ENCODE data around the gene TMEM127. TPM values are rescaled to one million over a fixed set of nuclear protein-coding genes. Genes with fewer than 3 reads are reported as not detected.
"Not testable (repeated sequence)": the region's sequence is repeated elsewhere in the genome, so short reads cannot be mapped to it uniquely, and the experiment has no call there.

The TMEM127 gene
- polyA plus RNA-seq, 2 of the 4 experiments (the other 2 are of a cell fraction), result 31.9 to 38.7 TPM

DNA sequence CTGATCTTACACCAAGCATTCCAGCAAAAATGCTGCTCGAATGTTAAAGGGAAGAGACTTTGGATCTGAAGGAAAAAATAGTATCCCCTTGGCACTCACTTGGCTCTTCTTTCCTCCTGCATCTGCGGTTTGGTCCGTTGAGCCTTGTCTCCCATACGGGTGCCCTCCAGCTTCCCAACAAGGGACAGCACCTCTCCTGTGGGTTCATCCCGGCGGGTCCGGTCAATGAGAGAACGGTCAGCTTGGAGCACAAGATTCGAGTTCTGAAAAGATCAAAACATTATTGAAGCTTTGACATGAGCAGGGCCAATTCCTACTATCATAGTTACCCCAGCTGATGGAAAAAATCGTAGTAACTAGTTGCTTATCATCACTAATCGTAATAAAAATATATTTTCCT, 38.8 kb upstream of the TMEM127 start:
- POLR2A ChIA-PET, result interaction anchor here (1.6 to 2.2 kb wide), 3 partner anchors 15 to 21 kb away, joined by 5 to 22 read pairs (median 8); no protein-coding TSS in a partner anchor
- no peak for FAIRE-seq
- no peak for ATAC-seq
- H3K4me3 ChIP-seq, result peak overlapping the region; percentile 95
- no peak for DNase-seq (ENCODE audit: low read depth in 1 of 2, low spot score in 1 of 2)
- peak overlapping the region; percentile 93 to 98 for H3K27ac ChIP-seq
- H3K4me2 ChIP-seq, result peak overlapping the region; percentile 84
- TF ChIP-seq SMC3 (IDR thresholded peaks at IDR 0.05) (no peak), CBX8 (IDR thresholded peaks at IDR 0.05) (no peak), MAFK (IDR thresholded peaks at IDR 0.05; ENCODE audit: partially characterized antibody) (no peak), RAD21 (conservative IDR thresholded peaks at IDR 0.05 in 1 of 2, IDR thresholded peaks at IDR 0.05 in 1 of 2) (no peak), EP300 (IDR thresholded peaks at IDR 0.05) (no peak)
- CTCF ChIA-PET, result interaction anchor here (0.9 kb wide), 2 partner anchors 20 to 38 kb away, joined by 3 to 4 read pairs; partner anchors contain the start of gene ITPRIPL1
- WGBS (ENCODE audit: missing lambda C conversion rate), result 15% methylated on average over 11 of the region's 11 CpGs
- H3K4me1 ChIP-seq, result peaks cover 16% of the 10 kb centered on the region
- no peaks in the 10 kb centered on the region for H3K9me3 ChIP-seq

DNA sequence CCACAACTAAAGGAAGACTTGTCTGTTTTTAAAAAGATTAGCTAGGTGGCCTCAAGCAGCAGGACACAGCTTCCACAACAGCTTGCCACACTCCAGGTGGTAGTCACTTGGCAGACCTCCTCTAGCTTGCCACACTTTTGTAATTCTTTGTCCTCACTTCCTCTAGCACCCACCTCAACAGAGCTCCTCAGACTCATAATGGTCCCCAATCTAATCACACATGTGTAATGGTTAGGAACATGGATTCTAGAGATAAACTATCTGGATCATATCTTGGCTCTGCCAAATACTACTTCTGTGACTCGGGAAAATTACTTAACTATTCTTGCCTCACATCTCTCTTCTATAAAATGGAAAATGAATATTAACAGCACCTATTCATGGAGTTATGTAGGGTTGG, 36.1 kb upstream of the TMEM127 start:
- ChIA-PET POLR2A (no interaction called here), CTCF (interaction anchor here (0.6 to 1.9 kb wide), 5 partner anchors 15 to 105 kb away, joined by 3 to 5 read pairs (median 4); no protein-coding TSS in a partner anchor)
- WGBS (ENCODE audit: missing lambda C conversion rate), result 93% methylated on average over 1 of the region's 1 CpG
- Histone ChIP-seq H3K4me1 (peaks cover 16% of the 10 kb centered on the region), H3K9me3 (no peaks in the 10 kb centered on the region), H3K4me3 (no peak overlapping the region), H3K27ac (no peak overlapping the region), H3K4me2 (no peak overlapping the region)
- FAIRE-seq (no peak), DNase-seq (ENCODE audit: low read depth in 1 of 2, low spot score in 1 of 2) (no peak), ATAC-seq (no peak)
- no peak for TF ChIP-seq ZNF302 (CRISPR knock-in tag; IDR thresholded peaks at IDR 0.05)

DNA sequence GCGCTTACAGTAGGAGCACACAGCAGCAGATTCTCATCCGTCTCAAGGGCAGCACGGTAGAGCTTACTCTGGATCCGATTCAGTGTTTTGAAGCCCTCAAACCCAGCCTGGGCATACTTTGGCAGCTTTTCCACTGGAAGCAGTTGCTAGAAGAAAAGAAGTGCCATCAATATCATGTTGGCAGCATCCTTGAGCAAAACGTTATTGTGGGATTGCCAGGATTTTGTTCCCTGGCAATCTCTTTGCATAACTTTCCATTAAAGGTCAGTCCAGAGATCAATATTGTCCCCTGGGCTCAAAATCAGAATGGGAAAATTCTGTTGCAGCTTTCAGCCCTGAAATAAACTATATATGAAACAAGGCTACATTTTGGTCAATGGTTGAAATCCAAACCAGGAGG, 31.1 kb upstream of the TMEM127 start:
- ATAC-seq (no peak), DNase-seq (ENCODE audit: low read depth in 1 of 2, low spot score in 1 of 2) (no peak), FAIRE-seq (no peak)
- Histone ChIP-seq H3K4me2 (no peak overlapping the region), H3K9me3 (no peaks in the 10 kb centered on the region), H3K4me3 (no peak overlapping the region), H3K27ac (no peak overlapping the region), H3K4me1 (no peaks in the 10 kb centered on the region)
- CTCF ChIA-PET, result interaction anchor here (0.5 kb wide), 1 partner anchor 231 kb away, joined by 4 read pairs; no protein-coding TSS in a partner anchor
- POLR2A ChIA-PET, result interaction anchor here (0.5 to 0.8 kb wide), 3 partner anchors 9 to 39 kb away, joined by 3 to 5 read pairs (median 4); partner anchors contain the start of gene NCAPH
- WGBS (ENCODE audit: missing lambda C conversion rate), result 87% methylated on average over 5 of the region's 5 CpGs
- no peak for TF ChIP-seq BHLHE40 (IDR thresholded peaks at IDR 0.05; ENCODE audit: low read depth, low read length)
- TF ChIP-seq, protein P1, sequence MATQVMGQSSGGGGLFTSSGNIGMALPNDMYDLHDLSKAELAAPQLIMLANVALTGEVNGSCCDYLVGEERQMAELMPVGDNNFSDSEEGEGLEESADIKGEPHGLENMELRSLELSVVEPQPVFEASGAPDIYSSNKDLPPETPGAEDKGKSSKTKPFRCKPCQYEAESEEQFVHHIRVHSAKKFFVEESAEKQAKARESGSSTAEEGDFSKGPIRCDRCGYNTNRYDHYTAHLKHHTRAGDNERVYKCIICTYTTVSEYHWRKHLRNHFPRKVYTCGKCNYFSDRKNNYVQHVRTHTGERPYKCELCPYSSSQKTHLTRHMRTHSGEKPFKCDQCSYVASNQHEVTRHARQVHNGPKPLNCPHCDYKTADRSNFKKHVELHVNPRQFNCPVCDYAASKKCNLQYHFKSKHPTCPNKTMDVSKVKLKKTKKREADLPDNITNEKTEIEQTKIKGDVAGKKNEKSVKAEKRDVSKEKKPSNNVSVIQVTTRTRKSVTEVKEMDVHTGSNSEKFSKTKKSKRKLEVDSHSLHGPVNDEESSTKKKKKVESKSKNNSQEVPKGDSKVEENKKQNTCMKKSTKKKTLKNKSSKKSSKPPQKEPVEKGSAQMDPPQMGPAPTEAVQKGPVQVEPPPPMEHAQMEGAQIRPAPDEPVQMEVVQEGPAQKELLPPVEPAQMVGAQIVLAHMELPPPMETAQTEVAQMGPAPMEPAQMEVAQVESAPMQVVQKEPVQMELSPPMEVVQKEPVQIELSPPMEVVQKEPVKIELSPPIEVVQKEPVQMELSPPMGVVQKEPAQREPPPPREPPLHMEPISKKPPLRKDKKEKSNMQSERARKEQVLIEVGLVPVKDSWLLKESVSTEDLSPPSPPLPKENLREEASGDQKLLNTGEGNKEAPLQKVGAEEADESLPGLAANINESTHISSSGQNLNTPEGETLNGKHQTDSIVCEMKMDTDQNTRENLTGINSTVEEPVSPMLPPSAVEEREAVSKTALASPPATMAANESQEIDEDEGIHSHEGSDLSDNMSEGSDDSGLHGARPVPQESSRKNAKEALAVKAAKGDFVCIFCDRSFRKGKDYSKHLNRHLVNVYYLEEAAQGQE (IDR thresholded peaks at IDR 0.05), result no peak

DNA sequence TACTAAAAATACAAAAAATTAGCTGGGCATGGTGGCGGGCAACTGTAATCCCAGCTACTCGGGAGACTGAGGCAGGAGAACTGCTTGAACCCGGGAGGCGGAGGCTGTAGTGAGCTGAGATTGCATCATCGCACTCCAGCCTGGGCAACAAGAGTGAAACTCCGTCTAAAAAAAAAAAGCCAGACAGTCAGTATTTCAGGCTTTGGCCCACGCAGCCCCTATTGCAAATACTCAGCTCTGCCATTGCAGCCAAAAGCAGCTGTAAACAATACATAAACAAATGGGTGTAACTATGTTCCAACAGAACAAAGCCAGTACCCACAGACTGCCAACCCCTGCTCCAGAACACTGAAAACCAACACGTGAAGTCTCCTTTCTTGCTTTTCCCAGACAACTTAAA, 28.5 kb upstream of the TMEM127 start:
- WGBS (ENCODE audit: missing lambda C conversion rate), result 95% methylated on average over 8 of the region's 8 CpGs
- not testable (repeated sequence) for ATAC-seq; H3K4me1 ChIP-seq; H3K4me3 ChIP-seq; FAIRE-seq; DNase-seq (ENCODE audit: low read depth in 1 of 2, low spot score in 1 of 2); H3K9me3 ChIP-seq; H3K27ac ChIP-seq; H3K4me2 ChIP-seq
- ChIA-PET POLR2A (interaction anchor here (0.7 to 1.0 kb wide), 3 partner anchors 9 to 27 kb away, joined by 4 to 7 read pairs (median 5); no protein-coding TSS in a partner anchor), CTCF (interaction anchor here (0.8 to 1.4 kb wide), 2 partner anchors 9 to 27 kb away, joined by 3 read pairs; no protein-coding TSS in a partner anchor)

DNA sequence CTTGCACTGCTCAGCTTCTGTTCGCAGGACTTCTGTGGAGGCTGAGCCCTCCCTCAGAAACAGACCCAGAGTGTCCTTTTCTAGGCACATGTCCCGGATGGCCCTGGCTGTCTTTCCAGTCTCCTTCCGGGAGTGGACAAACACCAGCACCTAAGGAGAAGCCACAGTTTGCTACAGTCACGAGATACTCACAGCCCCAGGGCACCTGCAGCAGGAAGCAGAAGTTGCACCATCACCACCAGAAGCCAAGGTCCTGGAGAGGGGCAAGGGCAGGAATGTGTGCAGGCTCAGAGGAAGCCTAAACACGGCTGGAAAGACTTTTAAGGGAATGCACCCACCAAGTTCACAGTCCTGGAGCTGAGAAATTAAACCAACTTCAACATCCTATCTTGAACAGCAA, 26.0 kb upstream of the TMEM127 start:
- Histone ChIP-seq H3K27ac (no peak overlapping the region), H3K4me3 (no peak overlapping the region), H3K4me2 (no peak overlapping the region), H3K4me1 (no peaks in the 10 kb centered on the region), H3K9me3 (no peaks in the 10 kb centered on the region)
- TF ChIP-seq HDAC2 (IDR thresholded peaks at IDR 0.05) (no peak), CBX2 (IDR thresholded peaks at IDR 0.05; ENCODE audit: borderline replicate concordance, low read depth) (no peak), RARB (CRISPR knock-in tag; IDR thresholded peaks at IDR 0.05) (no peak), SMC3 (IDR thresholded peaks at IDR 0.05) (no peak), RNF2 (IDR thresholded peaks at IDR 0.05; ENCODE audit: borderline replicate concordance, low read depth) (no peak), HOXB5 (CRISPR knock-in tag; IDR thresholded peaks at IDR 0.05) (no peak), TP53 (CRISPR knock-in tag; IDR thresholded peaks at IDR 0.05) (no peak)
- TF ChIP-seq, protein P2, sequence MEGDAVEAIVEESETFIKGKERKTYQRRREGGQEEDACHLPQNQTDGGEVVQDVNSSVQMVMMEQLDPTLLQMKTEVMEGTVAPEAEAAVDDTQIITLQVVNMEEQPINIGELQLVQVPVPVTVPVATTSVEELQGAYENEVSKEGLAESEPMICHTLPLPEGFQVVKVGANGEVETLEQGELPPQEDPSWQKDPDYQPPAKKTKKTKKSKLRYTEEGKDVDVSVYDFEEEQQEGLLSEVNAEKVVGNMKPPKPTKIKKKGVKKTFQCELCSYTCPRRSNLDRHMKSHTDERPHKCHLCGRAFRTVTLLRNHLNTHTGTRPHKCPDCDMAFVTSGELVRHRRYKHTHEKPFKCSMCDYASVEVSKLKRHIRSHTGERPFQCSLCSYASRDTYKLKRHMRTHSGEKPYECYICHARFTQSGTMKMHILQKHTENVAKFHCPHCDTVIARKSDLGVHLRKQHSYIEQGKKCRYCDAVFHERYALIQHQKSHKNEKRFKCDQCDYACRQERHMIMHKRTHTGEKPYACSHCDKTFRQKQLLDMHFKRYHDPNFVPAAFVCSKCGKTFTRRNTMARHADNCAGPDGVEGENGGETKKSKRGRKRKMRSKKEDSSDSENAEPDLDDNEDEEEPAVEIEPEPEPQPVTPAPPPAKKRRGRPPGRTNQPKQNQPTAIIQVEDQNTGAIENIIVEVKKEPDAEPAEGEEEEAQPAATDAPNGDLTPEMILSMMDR (IDR thresholded peaks at IDR 0.05), result no peak
- TF ChIP-seq, protein P3, sequence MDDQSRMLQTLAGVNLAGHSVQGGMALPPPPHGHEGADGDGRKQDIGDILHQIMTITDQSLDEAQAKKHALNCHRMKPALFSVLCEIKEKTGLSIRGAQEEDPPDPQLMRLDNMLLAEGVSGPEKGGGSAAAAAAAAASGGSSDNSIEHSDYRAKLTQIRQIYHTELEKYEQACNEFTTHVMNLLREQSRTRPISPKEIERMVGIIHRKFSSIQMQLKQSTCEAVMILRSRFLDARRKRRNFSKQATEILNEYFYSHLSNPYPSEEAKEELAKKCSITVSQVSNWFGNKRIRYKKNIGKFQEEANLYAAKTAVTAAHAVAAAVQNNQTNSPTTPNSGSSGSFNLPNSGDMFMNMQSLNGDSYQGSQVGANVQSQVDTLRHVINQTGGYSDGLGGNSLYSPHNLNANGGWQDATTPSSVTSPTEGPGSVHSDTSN (IDR thresholded peaks at IDR 0.05), result no peak
- no peak for ATAC-seq
- ChIA-PET POLR2A (interaction anchor here (1.0 kb wide), 1 partner anchor 10 kb away, joined by 4 read pairs; no protein-coding TSS in a partner anchor), CTCF (no interaction called here)
- FAIRE-seq, result no peak
- 77% methylated on average over 5 of the region's 5 CpGs for WGBS (ENCODE audit: missing lambda C conversion rate)
- DNase-seq (ENCODE audit: low read depth in 1 of 2, low spot score in 1 of 2), result no peak

All from A549 (cell line).